CD4-positive, alpha-beta T cell treated with Interleukin-6 at 100 ng/mL for 8 hours (primary cell): Measurements from ENCODE around the gene USP17L27.
"Not testable (repeated sequence)": the region's sequence is repeated elsewhere in the genome, so short reads cannot be mapped to it uniquely, and the experiment has no call there.

ENCODE experiments used
- DNase-seq: peaks from one replicate; pipeline ENCODE4 v3.0.0-alpha.2; 2020; ENCODE audit warnings: mixed read lengths, low spot score

USP17L27 gene

GRCh38 chr4:9343848-9344247 lies at the start of gene USP17L27:
Gene USP17L27, plus strand, starts transcription at chr4:9344148. Its CDS starts 0 bp downstream, at chr4:9344148.
- DNase-seq: not testable (repeated sequence)

DNA sequence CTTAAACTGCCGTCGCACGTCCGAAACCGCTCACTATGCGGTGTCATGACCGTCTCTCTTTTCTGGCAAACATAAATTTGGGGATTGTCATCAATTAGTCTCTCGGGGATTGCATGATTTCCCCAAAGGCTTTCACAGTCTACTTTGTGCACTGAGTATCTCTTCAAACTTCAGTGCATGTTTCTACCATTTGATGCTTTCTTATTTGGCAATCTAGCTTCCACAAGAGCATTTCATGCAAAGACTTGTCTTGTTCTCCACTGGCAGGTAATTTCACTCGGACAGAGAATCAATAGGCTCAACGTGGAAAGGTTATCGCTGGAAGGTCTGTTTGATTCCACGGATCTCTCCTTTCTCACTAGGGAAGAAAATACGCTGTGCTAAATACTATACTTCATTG lies 19.8 kb upstream of the USP17L27 start:
- DNase-seq: not testable (repeated sequence)

DNA sequence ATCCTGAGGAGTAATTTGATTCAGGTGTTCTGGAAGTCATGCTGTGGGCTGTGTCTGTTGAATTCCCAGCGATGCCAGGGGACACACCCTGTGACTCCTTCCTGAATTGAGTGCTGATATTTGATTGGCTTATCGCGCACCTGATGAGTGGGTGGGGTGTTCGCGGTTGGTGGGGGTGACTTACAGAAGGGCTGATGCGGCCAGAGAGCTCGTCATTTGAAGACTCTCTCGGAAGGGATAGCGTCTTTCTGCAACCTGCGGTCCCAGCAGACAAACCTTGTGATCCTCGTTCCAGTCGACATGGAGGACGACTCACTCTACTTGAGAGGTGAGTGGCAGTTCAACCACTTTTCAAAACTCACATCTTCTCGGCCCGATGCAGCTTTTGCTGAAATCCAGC lies 19.1 kb upstream of the USP17L27 start, which contains the start of gene USP17L24:
Gene USP17L24, plus strand, starts transcription at position 301 of the 400 bp plus-strand sequence. Its CDS starts 0 bp downstream, at position 301.
- DNase-seq: not testable (repeated sequence)

DNA sequence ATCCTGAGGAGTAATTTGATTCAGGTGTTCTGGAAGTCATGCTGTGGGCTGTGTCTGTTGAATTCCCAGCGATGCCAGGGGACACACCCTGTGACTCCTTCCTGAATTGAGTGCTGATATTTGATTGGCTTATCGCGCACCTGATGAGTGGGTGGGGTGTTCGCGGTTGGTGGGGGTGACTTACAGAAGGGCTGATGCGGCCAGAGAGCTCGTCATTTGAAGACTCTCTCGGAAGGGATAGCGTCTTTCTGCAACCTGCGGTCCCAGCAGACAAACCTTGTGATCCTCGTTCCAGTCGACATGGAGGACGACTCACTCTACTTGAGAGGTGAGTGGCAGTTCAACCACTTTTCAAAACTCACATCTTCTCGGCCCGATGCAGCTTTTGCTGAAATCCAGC lies 14.3 kb upstream of the USP17L27 start, which contains the start of gene USP17L25:
Gene USP17L25, plus strand, starts transcription at position 301 of the 400 bp plus-strand sequence. Its CDS starts 0 bp downstream, at position 301.
- DNase-seq: not testable (repeated sequence)

GRCh38 chr4:9334358-9334757 lies 9.6 kb upstream of the USP17L27 start, which contains the start of gene USP17L26:
Gene USP17L26, plus strand, starts transcription at chr4:9334658. Its CDS starts 0 bp downstream, at chr4:9334658.
- DNase-seq: not testable (repeated sequence)

- not testable (repeated sequence) for DNase-seq
Measured at GRCh38 chr4:9339103-9339502, 4.8 kb upstream of the USP17L27 start, which contains the start of gene USP17L5. Gene USP17L5, plus strand, starts transcription at chr4:9339403. Its CDS starts 0 bp downstream, at chr4:9339403.

- not testable (repeated sequence) for DNase-seq
Measured at GRCh38 chr4:9348593-9348992, 4.6 kb downstream of the USP17L27 start, which contains the start of gene USP17L28. Gene USP17L28, plus strand, starts transcription at chr4:9348893. Its CDS starts 0 bp downstream, at chr4:9348893.

GRCh38 chr4:9350866-9351265 lies 6.9 kb downstream of the USP17L27 start:
- DNase-seq: not testable (repeated sequence)

DNA sequence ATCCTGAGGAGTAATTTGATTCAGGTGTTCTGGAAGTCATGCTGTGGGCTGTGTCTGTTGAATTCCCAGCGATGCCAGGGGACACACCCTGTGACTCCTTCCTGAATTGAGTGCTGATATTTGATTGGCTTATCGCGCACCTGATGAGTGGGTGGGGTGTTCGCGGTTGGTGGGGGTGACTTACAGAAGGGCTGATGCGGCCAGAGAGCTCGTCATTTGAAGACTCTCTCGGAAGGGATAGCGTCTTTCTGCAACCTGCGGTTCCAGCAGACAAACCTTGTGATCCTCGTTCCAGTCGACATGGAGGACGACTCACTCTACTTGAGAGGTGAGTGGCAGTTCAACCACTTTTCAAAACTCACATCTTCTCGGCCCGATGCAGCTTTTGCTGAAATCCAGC lies 9.4 kb downstream of the USP17L27 start, which contains the start of gene USP17L29:
Gene USP17L29, plus strand, starts transcription at position 301 of the 400 bp plus-strand sequence. Its CDS starts 0 bp downstream, at position 301.
- not testable (repeated sequence) for DNase-seq

DNA sequence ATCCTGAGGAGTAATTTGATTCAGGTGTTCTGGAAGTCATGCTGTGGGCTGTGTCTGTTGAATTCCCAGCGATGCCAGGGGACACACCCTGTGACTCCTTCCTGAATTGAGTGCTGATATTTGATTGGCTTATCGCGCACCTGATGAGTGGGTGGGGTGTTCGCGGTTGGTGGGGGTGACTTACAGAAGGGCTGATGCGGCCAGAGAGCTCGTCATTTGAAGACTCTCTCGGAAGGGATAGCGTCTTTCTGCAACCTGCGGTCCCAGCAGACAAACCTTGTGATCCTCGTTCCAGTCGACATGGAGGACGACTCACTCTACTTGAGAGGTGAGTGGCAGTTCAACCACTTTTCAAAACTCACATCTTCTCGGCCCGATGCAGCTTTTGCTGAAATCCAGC lies 18.9 kb downstream of the USP17L27 start, which contains the start of gene USP17L30:
Gene USP17L30, plus strand, starts transcription at position 301 of the 400 bp plus-strand sequence. Its CDS starts 0 bp downstream, at position 301.
- not testable (repeated sequence) for DNase-seq

GRCh38 chr4:9379881-9380280 lies 35.9 kb downstream of the USP17L27 start:
- DNase-seq: not testable (repeated sequence)

DNA sequence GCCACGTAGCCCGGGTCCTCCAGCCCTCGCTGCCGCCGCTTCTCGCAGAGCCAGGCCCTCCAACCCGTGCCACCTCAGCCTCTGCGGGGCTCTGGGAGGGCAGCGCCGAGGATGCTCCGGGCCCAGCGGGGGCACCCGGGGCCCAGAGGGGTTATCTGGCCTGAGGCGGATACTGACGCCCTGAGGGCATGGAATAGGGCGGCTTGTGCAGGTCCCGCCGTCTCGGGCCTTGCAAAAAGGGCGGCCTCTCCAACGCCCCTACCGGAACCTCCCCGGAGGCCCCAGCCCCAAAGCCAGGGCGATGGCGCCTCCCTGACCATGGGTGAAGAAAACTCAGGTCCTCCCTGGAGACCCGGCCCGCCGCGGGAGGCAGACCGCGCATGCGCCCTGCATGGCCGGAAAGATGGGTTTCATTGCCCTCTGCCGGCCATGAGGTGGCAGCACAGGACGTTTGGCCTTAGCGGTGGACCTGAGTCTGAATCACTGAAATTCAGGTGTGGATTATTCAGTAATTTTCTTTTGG lies 37.1 kb downstream of the USP17L27 start:
- not testable (repeated sequence) for DNase-seq

- DNase-seq: no peak
Measured at GRCh38 chr4:9384126-9384525, 40.2 kb downstream of the USP17L27 start.

- DNase-seq: not testable (repeated sequence)
Measured at GRCh38 chr4:9389001-9389400, 45.1 kb downstream of the USP17L27 start.
